T-helper 2 cell treated with Interferon-gamma antibody and Interleukin-4, amounts not matched to agents 100 ng/mL and 5 ng/mL, for 36 hours (primary cell): ENCODE measurements around the gene APH1B. TPM values are rescaled to one million over a fixed set of nuclear protein-coding genes. Genes with fewer than 3 reads are reported as not detected.
"Not testable (repeated sequence)": the region's sequence is repeated elsewhere in the genome, so short reads cannot be mapped to it uniquely, and the experiment has no call there.

Experiments
- intact Hi-C: fragments of 100-400 bp; cut with micrococcal nuclease; formaldehyde crosslinking; loops from one replicate; pipeline ENCODE4 v1.15.1; 2023
- total RNA-seq: library from RNA; stranded (reverse); gene quantifications from 2 replicates; pipeline ENCODE4 v1.2.3, GENCODE V29; 2022

Gene APH1B
- total RNA-seq, 1 donor from 2014 or later = 13.1 TPM

DNA sequence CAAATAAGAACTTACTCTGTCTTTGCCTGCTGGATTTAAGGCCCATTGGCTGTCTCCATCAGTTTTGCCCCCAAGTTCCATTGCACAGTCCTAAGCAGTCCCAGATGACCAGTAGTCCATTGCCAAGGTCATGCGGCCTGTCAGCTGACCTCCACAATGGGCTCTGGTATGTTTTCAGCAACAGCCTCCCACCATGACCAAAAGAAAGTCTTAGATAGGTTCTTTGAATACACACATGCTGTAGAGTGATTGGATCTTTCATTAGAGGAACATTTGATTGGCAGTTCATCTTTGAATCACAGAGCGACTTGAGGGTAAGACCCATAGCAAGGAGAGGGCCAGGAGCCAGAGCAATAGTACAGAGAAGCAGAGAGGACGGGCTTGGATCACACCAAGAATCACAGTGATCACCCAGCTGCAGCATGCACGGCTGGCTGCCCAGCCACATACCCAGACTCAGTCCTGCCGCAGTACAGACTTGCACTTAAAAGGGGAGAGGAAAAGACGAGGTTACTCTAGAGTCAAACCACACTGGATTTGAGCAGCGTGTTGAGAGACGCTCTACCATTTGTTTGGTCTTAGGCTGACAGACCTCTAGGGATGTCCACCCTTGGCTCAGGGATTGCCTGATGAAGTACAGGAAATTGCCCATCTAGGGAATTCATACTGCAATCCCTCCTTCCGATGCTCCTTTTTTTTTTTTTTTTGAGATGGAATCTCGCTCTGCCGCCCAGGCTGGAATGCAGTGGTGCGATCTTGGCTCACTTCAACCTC is 50.4 kb downstream of the APH1B start:
- intact Hi-C loops = no loop called here

- intact Hi-C loops = no loop called here
Observed at GRCh38 chr15:63329567-63330350, 52.4 kb downstream of the APH1B start.

- intact Hi-C loops = no loop called here
Observed at GRCh38 chr15:63330926-63331325, 53.5 kb downstream of the APH1B start.

DNA sequence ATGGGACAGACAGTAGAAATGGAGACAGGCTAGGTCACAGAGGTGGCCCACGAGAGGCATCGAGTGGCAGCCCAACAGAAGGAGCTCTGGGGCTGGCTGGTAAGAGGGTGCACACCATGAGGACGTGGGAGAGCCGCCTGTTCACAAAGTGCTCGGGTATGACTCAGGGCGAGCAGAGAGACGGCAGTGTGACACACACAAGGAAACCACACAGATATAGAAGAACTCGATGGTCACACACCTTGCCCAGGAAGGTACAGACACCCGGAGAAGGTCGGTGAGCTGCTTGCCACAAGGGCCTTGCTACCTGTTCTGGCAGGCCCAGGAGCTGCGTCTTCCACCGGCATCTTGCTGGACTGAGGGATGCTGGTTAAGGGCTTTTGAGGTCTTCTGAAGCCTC is 54.1 kb downstream of the APH1B start:
- intact Hi-C loops = no loop called here

DNA sequence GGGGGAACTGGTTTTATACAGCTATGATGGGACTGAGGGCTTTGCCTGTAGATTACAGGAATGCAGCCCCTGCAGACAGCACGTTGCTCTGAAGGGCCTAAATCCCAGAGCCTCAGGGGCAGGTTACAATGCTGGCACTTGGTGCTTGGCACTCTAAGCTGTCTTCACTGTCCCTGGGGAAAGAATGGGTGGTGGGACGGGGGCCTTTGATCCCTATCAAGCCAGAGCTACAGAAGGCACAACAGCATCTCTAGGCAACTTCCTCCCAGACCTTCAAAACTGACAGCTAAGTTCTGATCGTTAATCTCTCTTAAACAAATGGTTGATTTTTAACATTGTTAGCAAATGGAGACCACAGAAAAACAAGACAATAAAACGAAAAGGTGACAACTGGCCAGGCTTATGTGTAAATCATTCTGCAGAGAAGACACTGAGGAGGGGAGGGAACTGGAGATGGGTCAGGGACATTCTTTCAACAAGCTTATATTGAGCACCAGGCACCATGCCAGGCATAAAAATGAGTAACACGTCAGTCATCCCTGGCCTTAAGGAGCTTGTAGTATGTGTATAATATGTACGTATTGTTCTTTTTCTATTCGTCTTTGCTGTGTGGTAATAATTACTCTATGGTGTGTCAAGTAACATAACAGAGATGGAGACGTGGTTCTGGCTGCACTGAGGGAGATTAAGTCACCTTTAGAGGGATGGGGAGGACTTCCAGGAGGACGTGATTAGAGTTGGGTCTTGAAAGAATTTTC is 55.1 kb downstream of the APH1B start:
- intact Hi-C loops = no loop called here

DNA sequence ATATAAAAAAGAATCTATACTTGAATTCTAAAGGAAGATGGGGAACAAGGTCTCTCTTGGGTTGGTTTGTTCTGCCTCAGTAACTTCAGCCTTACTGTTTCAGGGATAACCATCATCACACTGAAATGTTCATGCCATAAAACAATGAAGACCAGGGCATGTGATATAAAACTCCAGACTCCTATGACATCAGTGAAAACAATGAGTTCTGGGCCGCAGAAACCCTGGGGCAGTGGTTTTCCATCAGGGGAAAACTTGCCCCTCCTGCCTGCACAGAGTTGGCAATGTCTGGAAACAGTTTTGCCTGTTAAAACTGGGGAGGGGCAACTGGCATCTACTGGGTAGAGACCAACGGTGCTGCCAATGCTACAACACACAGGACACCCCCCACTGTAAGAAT is 57.4 kb downstream of the APH1B start:
- intact Hi-C loops = no loop called here

- intact Hi-C loops = no loop called here
Observed at GRCh38 chr15:63335543-63336240, 58.3 kb downstream of the APH1B start.

GRCh38 chr15:63337046-63337445 is 59.6 kb downstream of the APH1B start:
- intact Hi-C loops = no loop called here

- intact Hi-C loops = no loop called here
Observed at GRCh38 chr15:63338170-63338569, 60.8 kb downstream of the APH1B start.

DNA sequence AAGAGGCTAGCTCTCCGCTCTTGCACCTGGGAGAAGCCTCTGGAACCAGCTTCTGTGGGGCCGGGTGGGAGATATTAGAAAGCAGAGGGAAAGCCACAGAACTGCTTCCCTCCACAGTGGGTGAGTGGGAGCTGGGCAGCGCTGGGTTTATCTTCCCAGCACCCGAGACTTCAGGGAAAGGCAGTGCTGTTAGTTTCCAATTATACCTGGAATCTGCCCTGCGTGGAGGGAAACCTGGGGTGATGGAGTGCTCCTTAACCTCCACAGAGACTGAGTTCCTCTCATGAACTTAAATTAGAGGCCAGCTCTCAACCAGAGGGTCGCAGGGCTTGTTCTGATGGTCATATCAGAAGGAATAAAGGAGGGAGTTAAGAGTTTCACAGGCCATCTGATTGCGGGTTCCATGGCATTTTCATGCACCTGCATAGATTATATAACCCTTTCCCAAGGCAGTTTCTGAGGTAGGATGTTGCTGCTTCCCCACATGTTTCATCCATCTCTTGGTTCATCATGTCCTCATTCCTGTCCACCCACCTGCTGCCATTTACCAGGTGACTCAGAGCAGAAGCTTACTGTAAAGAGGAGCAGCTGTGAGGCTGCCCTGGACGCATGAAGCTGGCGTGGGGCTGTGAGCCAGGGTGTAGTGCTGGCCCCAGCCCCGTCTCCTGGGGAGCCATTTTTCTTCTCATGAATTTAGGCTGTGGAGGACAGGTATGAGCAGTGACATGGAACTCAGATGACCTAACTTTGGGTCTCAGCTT is 61.8 kb downstream of the APH1B start:
- intact Hi-C loops = no loop called here

- intact Hi-C loops = no loop called here
Observed at GRCh38 chr15:63339836-63340235, 62.4 kb downstream of the APH1B start.

DNA sequence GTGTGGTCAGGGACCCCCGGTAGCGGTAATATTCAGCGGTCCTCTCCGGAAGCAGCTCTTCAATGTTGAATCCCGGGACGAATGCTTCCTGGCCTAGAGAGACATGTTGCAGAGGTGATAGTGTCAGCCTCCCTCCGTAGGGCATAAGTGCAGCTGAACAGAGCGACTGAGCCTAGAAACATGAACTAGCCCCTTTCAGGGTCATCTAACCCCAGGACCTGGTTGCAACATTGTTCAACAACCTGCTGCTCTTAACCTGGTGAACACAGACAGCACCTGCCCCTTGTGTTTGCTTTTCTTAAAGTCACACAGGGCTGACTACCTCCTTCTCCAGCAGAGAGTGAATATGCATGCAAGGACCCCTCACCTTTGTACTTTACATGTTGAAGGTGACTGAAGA is 62.9 kb downstream of the APH1B start:
- intact Hi-C loops = no loop called here

- intact Hi-C loops = no loop called here
Observed at GRCh38 chr15:63340878-63341277, 63.5 kb downstream of the APH1B start.

DNA sequence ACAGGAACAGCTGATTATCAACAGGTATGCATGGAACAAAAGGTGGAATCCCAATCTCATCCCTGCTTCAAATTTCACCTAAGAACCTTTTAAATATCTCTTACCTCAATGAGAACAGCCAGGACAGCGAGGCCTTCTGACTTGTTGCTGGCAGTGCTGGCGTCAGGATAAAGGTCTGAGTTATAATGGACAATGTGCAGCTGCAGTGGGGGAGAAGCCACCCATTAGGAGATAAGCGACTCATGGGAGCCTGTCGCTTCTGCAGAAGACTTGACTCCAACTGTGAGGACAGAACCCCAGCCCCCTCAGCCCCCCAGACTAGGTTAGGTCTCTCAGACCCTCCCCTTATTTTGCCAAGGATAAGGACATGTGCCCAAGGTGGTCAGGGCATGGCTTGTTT is 64.5 kb downstream of the APH1B start:
- intact Hi-C loops = no loop called here

- intact Hi-C loops = not testable (repeated sequence)
Observed at GRCh38 chr15:63342996-63343562, 65.7 kb downstream of the APH1B start.

DNA sequence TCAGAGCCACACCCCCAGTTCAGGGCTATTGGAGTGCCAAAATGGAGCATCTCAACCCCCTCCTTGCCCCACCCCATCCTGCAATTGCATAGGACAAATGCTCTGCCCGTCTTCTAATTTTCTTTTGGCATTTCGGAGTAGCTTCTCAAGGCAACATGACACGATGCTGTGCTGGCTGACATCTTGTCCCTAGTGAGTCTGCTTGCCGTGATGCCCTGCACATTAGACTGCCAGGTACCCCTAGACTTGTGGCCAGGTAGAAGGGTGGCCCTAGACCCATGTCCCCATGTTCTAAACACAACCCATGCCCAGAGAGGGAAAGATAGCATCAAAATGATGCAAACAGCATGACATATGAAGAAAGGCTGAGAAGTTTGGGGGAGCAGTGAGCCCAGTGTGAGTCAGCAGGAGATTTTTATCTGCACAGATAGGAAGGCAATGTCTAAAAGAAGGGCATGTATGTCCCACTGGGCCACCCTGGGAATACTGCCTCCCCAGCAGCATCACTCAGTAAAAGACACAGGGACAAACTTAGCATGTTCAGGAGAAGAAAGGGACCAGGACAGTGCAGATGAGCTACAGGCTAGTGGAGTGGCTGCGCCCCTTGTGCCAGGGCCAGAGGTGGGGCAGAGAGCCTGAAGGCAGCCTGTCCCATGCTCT is 67.5 kb downstream of the APH1B start:
- intact Hi-C loops = no loop called here

- intact Hi-C loops = no loop called here
Observed at GRCh38 chr15:63345391-63345752, 68.0 kb downstream of the APH1B start.

- intact Hi-C loops = no loop called here
Observed at GRCh38 chr15:63347074-63347857, 69.9 kb downstream of the APH1B start.

GRCh38 chr15:63348392-63348791 is 71.0 kb downstream of the APH1B start:
- intact Hi-C loops = no loop called here
